ENCODE results near the gene DHRS13.
"Not testable (repeated sequence)": the region's sequence is repeated elsewhere in the genome, so short reads cannot be mapped to it uniquely, and the experiment has no call there.

DHRS13 gene

GRCh38 chr17:28934508-28934907 is 31.6 kb upstream of the DHRS13 start:
- FAIRE-seq: not testable (repeated sequence)

- FAIRE-seq: no peak
These were observed 26.9 kb upstream of the DHRS13 start for GRCh38 chr17:28929787-28930186.

GRCh38 chr17:28928061-28928460 is 25.2 kb upstream of the DHRS13 start:
- no peak for FAIRE-seq

- no peak for FAIRE-seq
These were observed 23.9 kb upstream of the DHRS13 start for GRCh38 chr17:28926786-28927185.

- FAIRE-seq: no peak
These were observed 23.5 kb upstream of the DHRS13 start for GRCh38 chr17:28926366-28926765.

GRCh38 chr17:28925912-28926365 is 23.1 kb upstream of the DHRS13 start:
- FAIRE-seq: no peak

GRCh38 chr17:28920201-28920600 is 17.3 kb upstream of the DHRS13 start:
- FAIRE-seq: no peak

- FAIRE-seq: no peak
These were observed 15.4 kb upstream of the DHRS13 start for GRCh38 chr17:28918295-28918694.

GRCh38 chr17:28917465-28917864 is 14.6 kb upstream of the DHRS13 start:
- no peak for FAIRE-seq

- FAIRE-seq: no peak
These were observed 14.2 kb upstream of the DHRS13 start for GRCh38 chr17:28917029-28917428.

GRCh38 chr17:28916302-28916934 is 13.5 kb upstream of the DHRS13 start:
- FAIRE-seq: no peak

- FAIRE-seq: no peak
These were observed 10.1 kb upstream of the DHRS13 start for GRCh38 chr17:28912938-28913333.

GRCh38 chr17:28912281-28912937 is 9.5 kb upstream of the DHRS13 start:
- FAIRE-seq: no peak

- FAIRE-seq: no peak
These were observed 8.6 kb upstream of the DHRS13 start for GRCh38 chr17:28911411-28912045.

- no peak for FAIRE-seq
These were observed 7.7 kb upstream of the DHRS13 start for GRCh38 chr17:28910534-28910933.

GRCh38 chr17:28908640-28909167 is 5.8 kb upstream of the DHRS13 start:
- no peak for FAIRE-seq

- FAIRE-seq: no peak
These were observed 5.0 kb upstream of the DHRS13 start for GRCh38 chr17:28907709-28908475.

- FAIRE-seq: no peak
These were observed 4.0 kb upstream of the DHRS13 start for GRCh38 chr17:28906706-28907438.

GRCh38 chr17:28906276-28906675 is 3.4 kb upstream of the DHRS13 start:
- no peak for FAIRE-seq

- no peak for FAIRE-seq
These were observed 1.9 kb upstream of the DHRS13 start for GRCh38 chr17:28904800-28905199.

GRCh38 chr17:28903546-28903841 is 615 bp upstream of the DHRS13 start:
- FAIRE-seq: not testable (repeated sequence)

All from islet of Langerhans (tissue), 1 donor.